ENCODE data around the gene RALGPS1.

RALGPS1 gene

DNA sequence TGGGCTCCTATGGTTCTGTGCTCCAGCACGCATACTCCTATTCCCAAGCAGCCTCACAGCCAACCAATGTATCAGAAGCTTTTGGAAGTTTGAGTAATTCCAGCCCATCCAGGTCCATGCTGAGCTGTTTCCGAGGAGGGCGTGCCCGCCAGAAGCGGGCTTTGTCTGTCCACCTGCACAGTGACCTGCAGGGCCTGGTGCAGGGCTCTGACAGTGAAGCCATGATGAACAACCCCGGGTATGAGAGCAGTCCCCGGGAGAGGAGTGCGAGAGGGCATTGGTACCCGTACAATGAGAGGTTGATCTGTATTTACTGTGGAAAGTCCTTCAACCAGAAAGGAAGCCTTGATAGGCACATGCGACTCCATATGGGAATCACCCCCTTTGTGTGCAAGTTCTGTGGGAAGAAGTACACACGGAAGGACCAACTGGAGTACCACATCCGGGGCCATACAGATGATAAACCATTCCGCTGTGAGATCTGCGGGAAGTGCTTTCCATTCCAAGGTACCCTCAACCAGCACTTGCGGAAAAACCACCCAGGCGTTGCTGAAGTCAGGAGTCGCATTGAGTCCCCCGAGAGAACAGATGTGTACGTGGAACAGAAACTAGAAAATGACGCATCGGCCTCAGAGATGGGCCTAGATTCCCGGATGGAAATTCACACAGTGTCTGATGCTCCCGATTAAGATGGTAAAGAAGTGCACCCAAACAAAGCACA is 34.2 kb upstream of the RALGPS1 start:
- Histone ChIP-seq H3K79me2 (no peaks in the 10 kb centered on the region), H3K27me3 (ENCODE audit: control insufficient read depth, insufficient read depth, low read length) (no peaks in the 10 kb centered on the region), H3K9me3 (ENCODE audit: control insufficient read depth, low read length) (no peaks in the 10 kb centered on the region), H3K4me2 (ENCODE audit: low read length) (no peak overlapping the region), H3K36me3 (ENCODE audit: control insufficient read depth, insufficient read depth, low read length) (no peaks in the 10 kb centered on the region), H3K9ac (no peak overlapping the region), H3K27ac (no peak overlapping the region), H2AFZ (no peak overlapping the region), H3K4me3 (ENCODE audit: low read depth, low read length) (no peak overlapping the region), H3K4me1 (no peaks in the 10 kb centered on the region)
- TF ChIP-seq, protein P1, sequence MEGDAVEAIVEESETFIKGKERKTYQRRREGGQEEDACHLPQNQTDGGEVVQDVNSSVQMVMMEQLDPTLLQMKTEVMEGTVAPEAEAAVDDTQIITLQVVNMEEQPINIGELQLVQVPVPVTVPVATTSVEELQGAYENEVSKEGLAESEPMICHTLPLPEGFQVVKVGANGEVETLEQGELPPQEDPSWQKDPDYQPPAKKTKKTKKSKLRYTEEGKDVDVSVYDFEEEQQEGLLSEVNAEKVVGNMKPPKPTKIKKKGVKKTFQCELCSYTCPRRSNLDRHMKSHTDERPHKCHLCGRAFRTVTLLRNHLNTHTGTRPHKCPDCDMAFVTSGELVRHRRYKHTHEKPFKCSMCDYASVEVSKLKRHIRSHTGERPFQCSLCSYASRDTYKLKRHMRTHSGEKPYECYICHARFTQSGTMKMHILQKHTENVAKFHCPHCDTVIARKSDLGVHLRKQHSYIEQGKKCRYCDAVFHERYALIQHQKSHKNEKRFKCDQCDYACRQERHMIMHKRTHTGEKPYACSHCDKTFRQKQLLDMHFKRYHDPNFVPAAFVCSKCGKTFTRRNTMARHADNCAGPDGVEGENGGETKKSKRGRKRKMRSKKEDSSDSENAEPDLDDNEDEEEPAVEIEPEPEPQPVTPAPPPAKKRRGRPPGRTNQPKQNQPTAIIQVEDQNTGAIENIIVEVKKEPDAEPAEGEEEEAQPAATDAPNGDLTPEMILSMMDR (IDR thresholded peaks at IDR 0.05), result no peak

DNA sequence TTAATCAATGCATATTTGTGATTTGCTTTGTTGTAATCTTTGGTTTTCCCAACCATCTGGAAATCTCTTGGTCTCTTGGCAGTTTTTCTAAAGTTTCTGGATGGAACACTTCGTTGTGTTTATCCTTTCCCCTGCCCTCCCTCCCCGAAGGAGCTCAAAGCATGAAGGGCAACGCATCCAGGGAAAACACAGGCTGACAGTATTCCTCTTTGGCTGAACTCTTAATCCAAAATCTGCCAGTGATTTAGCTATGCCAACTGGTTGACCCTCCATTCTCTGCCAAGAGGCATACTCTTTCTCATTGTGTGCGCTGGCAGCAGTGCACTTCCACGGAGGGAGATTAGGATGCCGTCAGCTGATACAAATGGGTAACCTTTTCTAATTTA is 33.6 kb upstream of the RALGPS1 start:
- Histone ChIP-seq H3K4me1 (no peaks in the 10 kb centered on the region), H3K27me3 (ENCODE audit: control insufficient read depth, insufficient read depth, low read length) (no peaks in the 10 kb centered on the region), H2AFZ (no peak overlapping the region), H3K4me2 (ENCODE audit: low read length) (no peak overlapping the region), H3K36me3 (ENCODE audit: control insufficient read depth, insufficient read depth, low read length) (no peaks in the 10 kb centered on the region), H3K79me2 (no peaks in the 10 kb centered on the region), H3K9me3 (ENCODE audit: control insufficient read depth, low read length) (no peaks in the 10 kb centered on the region), H3K27ac (no peak overlapping the region), H3K9ac (no peak overlapping the region), H3K4me3 (ENCODE audit: low read depth, low read length) (no peak overlapping the region)
- TF ChIP-seq, protein P1 (IDR thresholded peaks at IDR 0.05), result no peak

DNA sequence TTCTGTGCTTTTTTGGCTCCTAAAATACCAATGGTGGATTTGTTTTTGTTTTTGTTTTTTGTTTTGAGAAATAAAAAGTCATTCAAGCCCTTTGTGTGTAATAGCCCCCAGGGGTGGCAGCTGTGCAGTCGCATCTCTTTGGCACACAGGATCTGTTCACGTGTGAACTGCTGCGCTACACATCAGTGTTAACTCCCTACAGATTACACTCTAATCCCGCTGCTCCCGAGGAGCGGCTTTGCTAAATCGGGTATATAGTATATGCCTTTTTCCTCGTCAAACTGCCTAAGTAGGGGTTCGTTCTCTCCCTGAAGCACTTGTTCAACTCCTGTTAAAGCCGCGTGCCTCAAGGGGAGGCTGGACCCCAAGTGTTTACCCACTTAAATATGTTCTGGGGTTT is 31.8 kb upstream of the RALGPS1 start:
- Histone ChIP-seq H3K9ac (no peak overlapping the region), H3K4me2 (ENCODE audit: low read length) (no peak overlapping the region), H3K36me3 (ENCODE audit: control insufficient read depth, insufficient read depth, low read length) (no peaks in the 10 kb centered on the region), H3K27me3 (ENCODE audit: control insufficient read depth, insufficient read depth, low read length) (no peaks in the 10 kb centered on the region), H3K4me3 (ENCODE audit: low read depth, low read length) (no peak overlapping the region), H2AFZ (no peak overlapping the region), H3K4me1 (no peaks in the 10 kb centered on the region), H3K79me2 (no peaks in the 10 kb centered on the region), H3K27ac (no peak overlapping the region), H3K9me3 (ENCODE audit: control insufficient read depth, low read length) (no peaks in the 10 kb centered on the region)
- TF ChIP-seq, protein P1 (IDR thresholded peaks at IDR 0.05), result no peak

DNA sequence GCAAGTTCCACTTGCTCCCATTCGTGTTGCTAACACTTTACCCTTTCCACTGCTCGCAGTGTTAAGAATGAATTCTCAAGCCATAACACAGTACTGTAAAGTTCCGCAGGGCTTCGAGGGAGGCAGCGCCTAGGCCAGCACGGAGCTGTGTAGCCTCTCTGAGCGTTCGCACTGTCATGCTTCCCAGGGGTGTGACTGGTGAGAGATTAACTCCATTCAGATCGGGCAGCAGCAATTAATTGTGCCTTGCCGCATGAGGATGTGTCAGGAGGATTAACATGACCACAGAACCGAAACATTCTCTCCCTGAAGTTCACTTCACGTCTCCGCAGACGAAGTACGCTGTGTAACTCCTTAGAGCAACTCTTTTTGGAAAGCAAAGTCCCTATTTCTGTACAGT is 30.9 kb upstream of the RALGPS1 start:
- Histone ChIP-seq H3K4me3 (ENCODE audit: low read depth, low read length) (no peak overlapping the region), H3K9ac (no peak overlapping the region), H3K36me3 (ENCODE audit: control insufficient read depth, insufficient read depth, low read length) (no peaks in the 10 kb centered on the region), H3K4me2 (ENCODE audit: low read length) (no peak overlapping the region), H3K27ac (no peak overlapping the region), H3K4me1 (no peaks in the 10 kb centered on the region), H3K9me3 (ENCODE audit: control insufficient read depth, low read length) (no peaks in the 10 kb centered on the region), H2AFZ (no peak overlapping the region), H3K27me3 (ENCODE audit: control insufficient read depth, insufficient read depth, low read length) (no peaks in the 10 kb centered on the region), H3K79me2 (no peaks in the 10 kb centered on the region)
- TF ChIP-seq, protein P1 (IDR thresholded peaks at IDR 0.05), result no peak

DNA sequence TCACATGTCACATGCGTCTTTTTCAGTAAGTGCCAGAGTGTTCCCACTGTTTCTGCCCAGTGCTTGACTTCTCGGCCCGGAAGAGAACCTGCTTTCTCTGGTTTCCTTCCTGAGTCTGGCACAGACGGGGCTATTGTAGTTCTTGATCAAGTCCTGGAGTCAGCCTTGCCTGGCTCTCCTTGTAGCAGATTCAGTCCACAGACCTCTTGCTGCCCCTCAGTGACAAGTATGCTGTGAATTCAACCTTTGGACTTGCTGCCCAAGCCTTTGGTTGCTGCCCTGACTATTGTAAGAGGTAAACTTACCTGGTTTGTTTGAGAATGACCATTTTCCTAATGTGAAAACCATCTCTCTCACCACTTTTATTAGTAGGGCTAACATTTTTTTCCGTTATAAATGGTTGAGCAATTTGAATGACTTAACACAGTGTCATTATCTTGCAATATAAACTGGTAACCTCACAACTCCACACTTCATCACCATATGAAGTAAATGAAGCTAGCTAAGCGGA is 29.4 kb upstream of the RALGPS1 start:
- Histone ChIP-seq H3K4me2 (ENCODE audit: low read length) (no peak overlapping the region), H2AFZ (no peak overlapping the region), H3K27ac (no peak overlapping the region), H3K4me3 (ENCODE audit: low read depth, low read length) (no peak overlapping the region), H3K36me3 (ENCODE audit: control insufficient read depth, insufficient read depth, low read length) (no peaks in the 10 kb centered on the region), H3K4me1 (no peaks in the 10 kb centered on the region), H3K9me3 (ENCODE audit: control insufficient read depth, low read length) (no peaks in the 10 kb centered on the region), H3K27me3 (ENCODE audit: control insufficient read depth, insufficient read depth, low read length) (no peaks in the 10 kb centered on the region), H3K79me2 (no peaks in the 10 kb centered on the region), H3K9ac (no peak overlapping the region)
- TF ChIP-seq, protein P1 (IDR thresholded peaks at IDR 0.05), result no peak

Measured in parathyroid adenoma (tissue), 2 donors.